NCI-H748 (cell line): ENCODE results near the gene PRKCD.

ENCODE experiments used
- DNase-seq: peaks from one replicate; lab custom pipeline; 2025; ENCODE audit not compliant: unreplicated experiment; lab: John Stamatoyannopoulos, UW

The PRKCD gene

DNA sequence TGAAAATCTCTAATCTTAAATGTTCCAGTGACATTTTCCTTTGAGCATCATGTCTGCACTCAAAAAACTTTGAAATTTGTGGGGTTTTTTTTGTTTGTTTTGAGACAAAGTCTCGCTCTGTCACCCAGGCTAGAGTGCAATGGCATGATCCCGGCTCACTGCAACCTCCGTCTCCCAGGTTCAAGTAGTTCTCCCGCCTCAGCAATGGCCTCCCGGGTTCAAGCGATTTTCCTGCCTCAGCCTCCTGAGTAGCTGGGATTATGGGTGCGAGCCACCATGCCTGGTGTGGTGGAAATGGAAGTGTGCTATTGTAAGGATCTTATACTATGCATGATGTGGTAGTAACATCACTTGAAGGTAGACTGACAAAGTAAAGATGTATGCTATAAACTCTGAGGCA, 52.3 kb downstream of the PRKCD start:
- DNase-seq: no peak

GRCh38 chr3:53215816-53216215, 54.8 kb downstream of the PRKCD start:
- no peak for DNase-seq

GRCh38 chr3:53216723-53217122, 55.7 kb downstream of the PRKCD start:
- DNase-seq: peak; percentile 2

DNA sequence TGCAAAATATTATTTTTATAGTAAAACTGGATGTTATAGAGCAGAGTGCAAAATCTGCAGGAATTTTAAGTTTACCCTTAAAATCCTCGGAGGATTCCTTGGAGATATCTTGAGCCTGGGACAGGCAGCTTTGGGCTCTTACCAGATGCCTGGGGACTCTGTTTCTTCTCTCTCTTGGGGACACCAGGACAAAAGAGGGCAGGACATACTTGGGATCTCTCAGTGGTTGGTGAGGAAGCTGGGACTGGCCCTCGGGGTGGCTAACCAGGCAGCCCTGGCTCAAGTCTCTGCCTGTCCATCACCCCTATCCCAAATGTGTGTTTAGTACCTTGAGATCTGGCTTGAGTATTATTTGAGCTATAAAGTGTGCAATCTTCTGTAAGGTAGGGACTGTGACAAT, 56.2 kb downstream of the PRKCD start:
- DNase-seq: no peak

DNA sequence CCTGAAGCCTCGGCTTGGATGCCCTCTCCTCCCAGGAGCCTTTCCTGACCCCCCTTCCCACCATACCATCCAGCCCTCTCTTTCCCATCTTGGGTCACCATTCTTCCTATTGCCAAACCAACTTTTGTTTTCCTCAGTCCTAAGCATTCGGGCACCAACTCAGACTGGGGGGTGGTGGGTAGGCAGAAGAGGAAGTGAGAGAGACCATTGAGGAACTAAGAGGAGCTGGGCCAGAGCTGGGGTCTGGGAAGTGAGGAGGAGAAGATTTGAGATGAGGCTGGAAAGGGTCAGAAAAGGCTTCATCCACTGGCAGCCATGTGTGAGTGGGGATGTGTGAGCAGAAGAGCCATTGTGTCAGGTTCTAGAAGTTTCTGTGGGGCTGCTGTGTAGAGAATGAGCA, 57.1 kb downstream of the PRKCD start:
- no peak for DNase-seq

GRCh38 chr3:53219895-53220483, 59.0 kb downstream of the PRKCD start:
- DNase-seq: peak; percentile 67

GRCh38 chr3:53221345-53221744, 60.3 kb downstream of the PRKCD start:
- no peak for DNase-seq

GRCh38 chr3:53221827-53222182, 60.8 kb downstream of the PRKCD start:
- no peak for DNase-seq

GRCh38 chr3:53222183-53222901, 61.3 kb downstream of the PRKCD start:
- no peak for DNase-seq

DNA sequence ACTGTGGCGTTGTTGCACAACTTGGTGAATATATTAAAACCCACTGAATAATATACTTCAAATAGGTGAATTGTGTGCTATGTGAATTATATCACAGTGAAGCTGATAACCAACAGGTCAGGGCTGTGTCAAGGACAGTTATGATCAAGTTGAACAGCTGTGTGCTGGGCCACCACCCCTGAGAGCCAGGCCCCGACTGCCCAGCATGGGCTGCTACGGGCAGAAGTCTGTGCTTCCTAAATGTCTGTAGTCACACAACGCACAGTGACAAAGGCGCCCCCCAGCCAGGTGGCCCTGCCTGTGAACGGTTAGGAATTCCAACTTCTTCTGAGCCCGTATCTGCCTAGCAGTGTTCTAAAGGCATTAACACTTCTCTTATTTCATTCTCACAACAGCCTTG, 62.0 kb downstream of the PRKCD start:
- no peak for DNase-seq

DNA sequence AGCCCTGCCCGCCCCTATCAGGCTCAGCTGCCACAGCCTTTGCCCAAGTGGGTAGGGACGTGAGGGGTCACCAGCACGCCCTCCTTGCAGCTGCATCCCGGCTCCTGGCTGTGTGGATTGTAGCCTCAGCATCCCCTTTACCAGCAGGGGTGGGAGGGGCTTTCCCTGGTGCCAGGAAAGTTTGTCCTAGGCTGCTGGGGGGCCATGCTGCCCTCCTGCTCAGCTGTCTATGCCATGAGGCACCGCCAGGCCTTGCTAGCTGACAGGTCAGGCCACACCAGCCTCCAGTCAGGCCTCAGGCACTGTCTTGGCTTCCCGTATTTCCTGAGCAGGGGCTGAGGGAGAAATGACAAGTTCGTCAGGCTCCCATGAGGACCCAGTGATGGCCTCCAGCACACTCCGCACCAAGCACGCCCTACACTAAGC, 62.5 kb downstream of the PRKCD start:
- DNase-seq: no peak

GRCh38 chr3:53224026-53224425, 63.0 kb downstream of the PRKCD start:
- no peak for DNase-seq

GRCh38 chr3:53224536-53224935, 63.5 kb downstream of the PRKCD start:
- DNase-seq: no peak

- DNase-seq: no peak
Measured at GRCh38 chr3:53225181-53225580, 64.2 kb downstream of the PRKCD start.

DNA sequence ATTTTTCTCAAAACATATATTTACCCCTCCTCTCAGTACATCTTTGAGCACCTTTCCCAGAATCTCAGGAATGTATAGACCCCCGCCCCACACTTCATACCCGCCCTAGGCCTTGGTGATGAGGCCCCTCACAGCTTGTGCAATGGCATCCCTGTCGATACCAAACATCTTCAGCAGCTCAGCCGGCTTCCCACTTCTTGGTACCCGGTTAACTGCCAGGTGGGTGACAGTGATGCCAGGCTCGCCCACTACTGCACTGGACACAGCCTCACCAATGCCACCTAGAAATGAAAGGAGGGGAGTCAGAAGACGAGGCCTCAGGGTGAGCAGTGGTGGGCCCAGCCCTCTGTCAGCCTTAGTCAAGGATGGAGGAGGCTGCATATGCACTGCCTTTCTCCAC, 64.6 kb downstream of the PRKCD start:
- no peak for DNase-seq

- DNase-seq: no peak
Measured at GRCh38 chr3:53226142-53226840, 65.3 kb downstream of the PRKCD start.

GRCh38 chr3:53226841-53227407, 65.9 kb downstream of the PRKCD start:
- DNase-seq: no peak

DNA sequence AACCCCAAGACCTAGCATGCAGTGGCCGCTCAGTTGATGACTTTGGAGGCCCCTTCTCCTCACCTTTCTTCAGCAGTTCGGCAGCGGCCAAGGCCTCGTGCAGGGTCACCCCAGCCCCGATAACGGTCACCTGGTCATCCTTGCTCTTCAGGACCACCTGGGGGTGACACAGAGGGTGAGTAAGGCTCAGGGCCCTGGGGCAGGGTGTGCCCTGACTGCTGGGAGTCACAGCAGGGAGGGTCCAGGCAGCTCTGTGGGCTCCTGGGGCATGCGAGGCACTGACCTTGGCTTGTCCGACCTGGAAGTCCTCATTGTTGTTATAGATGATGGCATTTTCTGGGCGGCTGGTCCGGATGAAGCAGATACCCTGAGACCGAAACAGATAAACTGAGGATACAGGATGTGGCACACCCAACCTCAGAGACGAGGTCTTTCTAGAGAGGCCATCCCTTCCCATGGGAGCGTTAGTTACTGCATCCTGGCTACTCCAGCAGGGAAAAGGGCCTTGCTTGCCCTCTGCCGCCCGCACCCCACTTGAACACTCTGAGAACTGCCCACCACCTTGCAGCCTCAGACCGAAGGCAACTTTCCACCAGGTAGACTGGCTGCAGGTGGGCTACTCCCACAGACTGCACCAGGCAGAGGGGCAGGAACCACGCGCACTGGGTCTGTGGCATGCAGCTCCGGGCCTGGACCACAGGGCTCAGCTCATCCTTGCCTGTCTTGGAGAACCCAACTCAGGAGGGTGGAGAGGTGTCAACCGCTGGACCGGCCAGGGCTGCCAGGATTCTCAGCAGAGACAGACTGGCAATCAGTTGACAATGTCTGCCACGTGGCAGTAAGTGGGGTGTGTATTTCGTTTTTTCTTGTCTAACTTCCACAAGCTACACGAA, 67.2 kb downstream of the PRKCD start:
- DNase-seq: no peak

- no peak for DNase-seq
Measured at GRCh38 chr3:53229171-53229570, 68.2 kb downstream of the PRKCD start.

DNA sequence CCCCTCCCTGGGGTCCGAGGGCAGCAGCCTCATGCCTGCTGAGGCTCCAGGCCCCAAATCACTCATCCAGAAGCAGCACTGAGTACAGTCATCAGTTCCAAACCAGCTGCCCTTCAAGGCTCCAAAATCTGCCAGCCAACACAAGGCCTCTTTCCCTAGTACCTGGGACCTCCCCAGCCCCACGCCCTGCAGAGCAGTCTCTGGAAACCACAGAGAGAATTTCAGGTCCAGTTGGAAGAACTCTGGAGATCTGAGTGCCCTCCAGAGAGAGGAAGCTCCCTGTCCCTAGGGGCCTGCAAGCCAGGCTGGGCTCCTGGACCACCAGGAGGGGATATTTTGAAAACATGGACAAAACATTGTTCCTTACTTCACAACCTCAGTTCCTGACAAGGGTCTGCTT, 68.6 kb downstream of the PRKCD start:
- no peak for DNase-seq

DNA sequence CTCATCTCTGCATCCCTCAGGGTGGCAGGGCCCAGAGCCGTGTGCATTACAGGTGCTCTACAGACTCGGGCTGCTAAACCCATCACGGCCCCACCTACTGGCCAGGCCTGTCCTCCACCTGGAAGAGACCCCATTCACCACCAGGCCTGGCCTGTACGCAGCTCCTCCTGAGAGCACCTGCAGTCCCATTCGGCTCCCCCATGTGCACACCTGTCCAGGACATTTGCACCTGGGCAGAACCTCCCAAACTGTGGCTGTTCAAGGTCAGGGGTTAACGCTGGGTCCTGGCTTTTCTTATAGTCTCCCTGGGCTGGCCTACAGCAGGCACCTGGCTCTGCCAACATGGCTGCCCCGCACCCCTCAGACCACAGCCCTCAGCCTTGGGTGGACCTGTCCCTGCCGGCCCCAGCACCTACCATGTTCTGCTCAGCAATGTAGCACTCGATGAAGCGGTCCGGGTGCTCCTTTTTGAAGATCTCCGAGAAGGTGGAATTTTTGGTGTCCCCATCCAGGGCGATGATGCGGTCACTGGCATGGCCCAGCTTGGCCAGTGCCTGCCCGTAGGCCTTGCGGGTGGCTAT, 69.1 kb downstream of the PRKCD start:
- no peak for DNase-seq
